ENCODE results near the gene WFS1.

WFS1 gene

GRCh38 chr4:6269616-6270511, at the start of gene WFS1:
Gene WFS1, plus strand, starts transcription at chr4:6269850. Its CDS starts 7,606 bp downstream, at chr4:6277456.
- peak; percentile 59 for DNase-seq

DNA sequence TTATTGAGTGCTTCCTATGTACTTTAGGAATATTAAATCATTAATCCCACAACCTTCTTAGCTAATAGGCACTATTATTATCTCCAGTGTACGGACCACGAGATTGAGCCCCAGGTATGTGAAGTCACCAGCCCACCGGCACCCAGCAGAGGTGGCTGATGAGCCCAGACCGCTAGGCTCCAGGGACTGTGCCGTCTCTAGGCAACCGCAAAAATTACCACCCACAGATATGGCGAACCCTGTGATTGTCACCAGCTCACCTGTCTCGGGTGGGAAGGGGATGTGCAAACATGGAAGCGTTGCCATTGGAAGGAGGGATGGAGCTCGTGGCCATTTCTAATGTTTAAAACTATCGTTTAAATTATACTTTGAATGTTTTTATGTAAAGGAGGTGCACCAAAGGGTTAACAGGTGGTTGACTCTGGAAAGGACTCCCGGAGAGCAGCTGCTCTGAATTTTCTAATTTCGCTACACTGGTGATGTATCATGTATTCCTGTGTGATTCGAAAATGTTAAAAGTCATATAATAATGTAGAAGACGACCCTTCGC, 48.3 kb upstream of the WFS1 start:
- DNase-seq, result peak; percentile 23

DNA sequence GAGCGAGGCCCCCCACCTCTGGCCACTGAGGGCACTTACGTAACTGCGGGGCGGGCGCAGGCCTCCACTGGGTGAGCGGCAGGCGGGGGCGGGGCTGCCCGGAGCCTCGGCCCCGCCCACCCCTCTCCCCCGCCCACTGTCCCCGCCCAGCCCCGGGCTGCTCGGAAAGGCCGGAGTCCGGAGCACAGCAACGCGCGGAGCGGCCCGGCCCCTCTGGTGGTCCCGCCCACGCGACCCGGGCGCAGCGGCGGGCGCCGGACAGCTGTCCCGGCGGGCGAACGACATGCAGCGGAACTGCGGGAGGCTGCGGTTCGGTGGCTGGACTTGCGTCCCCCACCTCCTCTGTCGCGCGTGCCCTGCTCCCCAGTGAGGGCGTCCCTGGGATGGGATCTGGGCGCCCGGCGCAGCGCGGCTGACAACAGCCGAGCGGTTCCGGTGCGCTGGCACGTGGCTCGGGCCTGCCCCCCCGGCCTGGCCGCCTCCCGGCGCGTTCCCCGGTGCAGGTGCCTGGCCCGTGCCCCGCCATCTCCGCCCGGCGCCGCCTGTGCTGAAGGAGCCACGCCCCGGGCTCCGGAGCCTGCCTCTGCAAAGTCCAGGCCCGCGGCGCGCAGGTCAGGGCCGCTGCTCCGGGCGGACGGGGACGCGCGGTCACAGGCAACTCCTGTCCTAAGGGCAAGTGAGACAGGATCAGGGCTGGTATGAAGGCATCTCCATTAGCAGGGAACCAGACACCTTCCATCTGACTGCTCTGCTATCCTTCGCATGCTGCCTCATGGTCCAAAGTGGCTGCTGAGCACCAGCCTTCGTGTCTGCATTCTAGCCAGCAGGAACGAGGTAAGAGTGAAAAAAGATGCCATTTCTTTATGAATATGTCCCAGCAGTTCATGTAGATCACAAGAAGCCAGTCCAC, 47.5 kb upstream of the WFS1 start:
- DNase-seq, result no peak

- DNase-seq, result peak; percentile 4
These were observed 46.8 kb upstream of the WFS1 start for GRCh38 chr4:6222761-6223292.

GRCh38 chr4:6224735-6225134, 44.9 kb upstream of the WFS1 start:
- DNase-seq, result no peak

DNA sequence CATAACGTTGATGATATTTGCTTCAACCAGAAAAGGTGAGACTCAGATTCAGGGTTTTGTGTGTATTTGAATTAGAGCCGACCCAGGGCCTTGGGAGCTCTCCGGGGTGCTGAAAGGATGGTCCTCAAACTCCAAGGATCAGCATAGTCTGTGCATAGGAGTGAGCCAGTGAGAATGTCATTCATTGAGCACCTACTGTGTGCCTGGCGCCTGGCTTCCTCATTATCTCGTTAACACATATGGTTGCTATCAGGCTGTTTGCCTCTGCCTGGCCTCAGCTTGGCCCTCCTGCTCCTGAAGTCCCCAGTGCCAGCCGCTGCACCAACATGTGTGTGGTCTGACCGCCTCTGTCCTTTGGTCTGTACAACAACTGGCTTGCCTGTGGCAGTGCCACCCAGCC, 44.2 kb upstream of the WFS1 start:
- DNase-seq, result no peak

- no peak for DNase-seq
These were observed 43.1 kb upstream of the WFS1 start for GRCh38 chr4:6226506-6226905.

- DNase-seq, result peak; percentile 29
These were observed 42.1 kb upstream of the WFS1 start for GRCh38 chr4:6227412-6228157.

GRCh38 chr4:6228158-6229067, 41.2 kb upstream of the WFS1 start:
- no peak for DNase-seq

DNA sequence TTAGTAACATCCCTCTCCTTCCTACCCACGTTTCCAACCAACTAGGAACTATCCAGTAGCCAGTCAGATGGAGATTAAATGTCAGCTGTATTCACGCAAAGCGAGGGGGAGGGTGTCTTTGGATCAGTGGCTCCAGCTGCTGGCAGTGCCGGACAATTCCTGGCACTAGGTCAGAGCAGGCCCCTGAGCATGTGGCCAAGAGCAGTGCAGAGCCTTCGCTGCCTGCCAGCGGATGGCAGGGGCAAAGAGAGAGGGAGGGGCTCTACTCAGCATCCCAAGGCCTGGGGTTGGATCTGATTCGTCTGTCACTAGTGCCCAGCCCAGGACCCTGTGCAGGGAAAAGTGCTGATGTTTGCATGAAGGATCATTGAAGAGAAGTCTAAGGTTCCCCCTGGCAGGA, 40.6 kb upstream of the WFS1 start:
- peak; percentile 20 for DNase-seq

GRCh38 chr4:6229671-6230501, 39.8 kb upstream of the WFS1 start:
- DNase-seq, result no peak

DNA sequence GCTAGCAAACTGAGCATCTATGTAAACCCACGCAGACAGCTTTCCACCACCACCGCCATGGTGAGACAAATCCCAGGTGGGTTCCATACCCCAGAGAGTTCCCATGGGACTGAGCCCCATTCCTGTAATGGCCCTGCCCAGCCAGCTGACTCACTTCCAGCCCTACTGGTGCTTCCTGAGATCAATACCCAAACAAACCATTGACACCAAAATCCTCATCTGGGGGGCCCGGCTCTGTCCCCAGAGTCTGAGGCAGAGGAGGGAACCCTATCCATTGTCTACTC, 39.2 kb upstream of the WFS1 start:
- DNase-seq, result no peak

DNA sequence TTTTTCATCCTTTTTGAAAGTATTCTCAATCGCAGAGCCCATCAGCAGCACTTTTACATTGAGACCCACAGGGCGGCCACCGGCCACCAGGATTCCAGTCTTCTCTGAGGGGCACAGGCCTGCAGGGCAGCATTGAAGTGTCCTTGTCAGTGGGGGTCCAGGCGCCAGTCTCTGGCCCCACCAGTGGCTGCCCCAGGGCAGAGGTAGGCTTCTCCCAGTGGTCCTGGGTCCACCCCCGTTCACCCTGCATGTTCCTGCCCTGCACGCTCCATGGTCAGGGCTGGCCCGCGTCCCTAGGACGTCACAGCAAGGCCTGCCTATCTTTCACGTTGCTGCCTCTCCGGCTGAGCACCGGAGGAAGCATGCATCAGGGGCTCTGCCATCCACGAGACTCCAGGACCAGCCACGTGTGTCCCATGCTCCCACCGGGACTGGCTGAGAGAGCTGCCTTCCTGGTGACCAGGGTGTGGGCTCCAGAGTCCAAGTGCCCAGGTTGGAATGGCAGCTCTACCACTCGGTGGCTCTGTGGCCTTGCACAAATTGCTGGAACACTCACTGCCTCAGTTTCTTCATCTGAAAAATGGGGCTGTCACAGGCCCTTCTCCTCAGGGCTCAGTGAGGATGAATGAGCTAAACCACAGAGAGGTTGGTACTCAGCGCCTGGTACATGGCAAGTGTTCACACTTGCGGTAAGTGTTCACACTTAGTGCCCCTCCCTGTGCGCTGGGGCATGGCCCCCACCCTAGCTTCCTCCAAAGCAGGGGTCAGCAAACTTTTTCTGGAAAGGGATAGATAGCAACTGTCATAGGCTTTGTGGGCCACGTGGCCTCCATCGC, 38.6 kb upstream of the WFS1 start:
- no peak for DNase-seq

DNA sequence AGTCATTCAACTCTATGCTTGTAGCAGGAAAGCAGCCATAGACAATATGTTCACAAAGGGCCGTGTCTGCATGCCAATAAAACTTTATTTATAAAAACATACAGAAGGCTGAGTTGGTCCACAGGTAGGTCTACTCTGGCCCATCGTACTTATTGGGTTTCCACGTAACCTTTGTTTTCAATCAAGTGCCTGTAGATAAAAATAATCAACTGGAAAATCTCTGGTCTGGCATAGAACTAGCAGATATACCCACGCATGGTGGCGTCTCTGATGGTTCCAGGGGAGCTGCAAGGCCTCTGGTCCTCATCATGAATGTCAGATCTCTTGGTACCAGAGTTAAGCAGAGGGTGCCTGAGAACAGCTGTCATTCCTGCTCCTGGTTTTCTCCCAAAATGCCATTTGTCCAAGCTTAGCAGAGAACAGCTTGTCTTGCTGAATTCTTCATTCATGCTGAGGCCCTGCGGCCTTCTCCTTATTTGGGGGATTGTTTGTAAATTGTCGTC, 37.9 kb upstream of the WFS1 start:
- DNase-seq, result no peak

- no peak for DNase-seq
These were observed 36.5 kb upstream of the WFS1 start for GRCh38 chr4:6232836-6233785.

DNA sequence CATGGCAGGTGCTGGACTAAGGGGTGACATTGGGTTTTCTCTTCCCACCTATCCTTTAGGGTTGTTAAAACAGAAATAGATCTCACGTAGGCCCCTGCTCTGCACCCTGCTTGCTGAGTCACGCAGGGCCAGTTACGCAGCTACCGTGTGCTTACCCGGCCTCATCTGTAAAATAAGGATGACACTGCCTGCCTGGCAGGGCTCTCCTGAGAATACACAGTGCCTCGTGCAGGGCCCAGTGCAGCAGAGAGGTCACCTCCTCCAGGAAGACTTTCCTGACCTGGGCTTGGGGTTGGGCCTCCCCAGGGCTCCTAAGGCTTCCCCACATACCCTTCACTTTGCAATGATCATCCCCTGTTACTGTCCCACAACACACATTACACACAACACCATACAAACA, 35.7 kb upstream of the WFS1 start:
- DNase-seq, result no peak

GRCh38 chr4:6235012-6235411, 34.6 kb upstream of the WFS1 start:
- no peak for DNase-seq

GRCh38 chr4:6235901-6236640, 33.6 kb upstream of the WFS1 start:
- no peak for DNase-seq

All from DMS79 treated with DMSO at 0.1 percent for 48 hours (cell line).